Bronchial epithelial cell (primary cell): ENCODE data around the gene IFIT1B. TPM values are rescaled to one million over a fixed set of nuclear protein-coding genes. Genes with fewer than 3 reads are reported as not detected.

Source experiments
- DNase-seq: peaks from one replicate; pipeline ENCODE4 v3.0.0-alpha.2; 2010; ENCODE audit warnings: low read depth
- FAIRE-seq: peaks from 2 replicates; lab custom pipeline; 2011; peaks lifted over from hg19 to GRCh38; lab: Jason Lieb, UNC
- H3K27me3 ChIP-seq: 2 replicates; pipeline ENCODE4 v1.5.1; 2011; ENCODE audit warnings: low read length; ENCODE audit not compliant: control insufficient read depth, insufficient read depth
- H3K36me3 ChIP-seq: 2 replicates; pipeline ENCODE4 v1.5.1; 2011; ENCODE audit warnings: low read length; ENCODE audit not compliant: control insufficient read depth, insufficient read depth
- H3K4me3 ChIP-seq: 2 replicates; pipeline ENCODE4 v1.5.1; 2011; ENCODE audit warnings: mild to moderate bottlenecking, low read depth, low read length, control low read depth
- CTCF ChIP-seq: IDR thresholded peaks from 2 replicates; pipeline ENCODE4 v1.5.1; 2011; ENCODE audit warnings: mild to moderate bottlenecking, moderate library complexity, low read length, control low read depth, inconsistent platforms; ENCODE audit not compliant: insufficient read depth, severe bottlenecking
- total RNA-seq: library from RNA; depleted of rRNA; stranded (reverse); fragments of >200 nt; gene quantifications from 2 replicates; pipeline ENCODE4 v1.2.1, GENCODE V29; 2014

The IFIT1B gene
- total RNA-seq, 1 donor from 2014 or later, result not detected

GRCh38 chr10:89371079-89371478 is 6.8 kb upstream of the IFIT1B start:
- H3K36me3 ChIP-seq, result no peaks in the 10 kb centered on the region
- DNase-seq (no peak), FAIRE-seq (no peak)
- TF ChIP-seq CTCF, result no peak
- H3K4me3 ChIP-seq, result no peak overlapping the region
- no peaks in the 10 kb centered on the region for H3K27me3 ChIP-seq

GRCh38 chr10:89371987-89372386 is 5.9 kb upstream of the IFIT1B start:
- Histone ChIP-seq H3K4me3 (no peak overlapping the region), H3K36me3 (no peaks in the 10 kb centered on the region), H3K27me3 (no peaks in the 10 kb centered on the region)
- FAIRE-seq (no peak), DNase-seq (no peak)
- TF ChIP-seq CTCF, result no peak

- FAIRE-seq (peak; percentile 80), DNase-seq (peak; percentile 90)
- no peak for TF ChIP-seq CTCF
- Histone ChIP-seq H3K4me3 (no peak overlapping the region), H3K36me3 (no peaks in the 10 kb centered on the region), H3K27me3 (no peaks in the 10 kb centered on the region)
Observed at GRCh38 chr10:89373916-89374711, 3.7 kb upstream of the IFIT1B start.

GRCh38 chr10:89374713-89375141 is 3.1 kb upstream of the IFIT1B start:
- FAIRE-seq, result peak; percentile 64
- H3K36me3 ChIP-seq, result no peaks in the 10 kb centered on the region
- no peak overlapping the region for H3K4me3 ChIP-seq
- no peak for DNase-seq
- TF ChIP-seq CTCF, result no peak
- H3K27me3 ChIP-seq, result no peaks in the 10 kb centered on the region

- no peak for DNase-seq
- FAIRE-seq, result no peak
Observed at GRCh38 chr10:89379103-89379502, 1.2 kb downstream of the IFIT1B start.

More at GRCh38 chr10:89379103-89379502, 1.2 kb downstream of the IFIT1B start:
- Histone ChIP-seq H3K27me3 (no peaks in the 10 kb centered on the region), H3K36me3 (no peaks in the 10 kb centered on the region), H3K4me3 (no peak overlapping the region)
- no peak for TF ChIP-seq CTCF
